GM18511 (cell line): ENCODE measurements around the gene ADPRHL1.

ENCODE experiments used
- ATAC-seq: cut with Tn5 transposase; IDR thresholded peaks from one replicate; pipeline ENCODE4 v1.9.1; 2021; ENCODE audit warnings: mild to moderate bottlenecking, moderate library complexity; ENCODE audit not compliant: unreplicated experiment

The ADPRHL1 gene

DNA sequence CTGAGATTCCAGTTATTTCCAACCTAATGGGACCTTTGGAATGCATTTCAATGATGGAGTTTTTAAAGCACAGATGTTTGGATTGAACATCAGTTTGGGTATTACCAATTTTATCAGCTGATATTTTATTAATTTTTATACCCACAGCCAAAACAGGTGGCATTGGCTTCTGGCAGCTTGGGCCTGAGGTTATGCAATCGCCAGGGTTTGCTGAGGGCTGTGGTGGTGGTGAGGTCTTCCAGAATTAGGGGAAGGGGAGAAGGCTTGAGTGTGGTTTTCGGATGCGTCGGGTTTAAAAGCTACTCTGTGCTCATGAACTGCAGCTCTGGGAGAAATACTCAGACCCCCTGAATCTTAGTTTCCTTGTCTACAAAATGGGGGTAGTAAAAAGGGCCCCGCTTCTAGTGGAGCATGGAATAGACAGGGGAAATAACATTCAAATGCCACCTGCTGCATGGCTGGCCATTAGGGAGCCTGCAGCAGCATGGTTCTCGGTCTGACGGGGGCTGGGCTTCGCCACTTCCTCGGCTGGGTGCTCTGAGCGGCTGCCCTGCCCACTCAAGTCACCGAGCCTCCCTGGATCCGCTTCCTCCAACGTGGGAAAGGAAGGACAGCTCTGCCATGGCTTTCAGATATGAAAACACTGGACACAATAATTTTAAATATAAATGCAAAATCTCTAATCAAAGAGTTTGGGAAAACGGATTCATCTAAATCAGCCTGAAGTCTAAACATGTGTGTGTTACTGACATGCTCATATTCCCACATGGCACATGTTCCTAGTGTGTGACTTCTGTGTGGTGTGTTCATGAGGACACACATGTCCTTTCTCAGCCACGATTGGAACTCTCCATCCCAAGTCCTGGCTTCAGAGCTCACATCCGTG is 35.2 kb downstream of the ADPRHL1 start:
- ATAC-seq = no peak

DNA sequence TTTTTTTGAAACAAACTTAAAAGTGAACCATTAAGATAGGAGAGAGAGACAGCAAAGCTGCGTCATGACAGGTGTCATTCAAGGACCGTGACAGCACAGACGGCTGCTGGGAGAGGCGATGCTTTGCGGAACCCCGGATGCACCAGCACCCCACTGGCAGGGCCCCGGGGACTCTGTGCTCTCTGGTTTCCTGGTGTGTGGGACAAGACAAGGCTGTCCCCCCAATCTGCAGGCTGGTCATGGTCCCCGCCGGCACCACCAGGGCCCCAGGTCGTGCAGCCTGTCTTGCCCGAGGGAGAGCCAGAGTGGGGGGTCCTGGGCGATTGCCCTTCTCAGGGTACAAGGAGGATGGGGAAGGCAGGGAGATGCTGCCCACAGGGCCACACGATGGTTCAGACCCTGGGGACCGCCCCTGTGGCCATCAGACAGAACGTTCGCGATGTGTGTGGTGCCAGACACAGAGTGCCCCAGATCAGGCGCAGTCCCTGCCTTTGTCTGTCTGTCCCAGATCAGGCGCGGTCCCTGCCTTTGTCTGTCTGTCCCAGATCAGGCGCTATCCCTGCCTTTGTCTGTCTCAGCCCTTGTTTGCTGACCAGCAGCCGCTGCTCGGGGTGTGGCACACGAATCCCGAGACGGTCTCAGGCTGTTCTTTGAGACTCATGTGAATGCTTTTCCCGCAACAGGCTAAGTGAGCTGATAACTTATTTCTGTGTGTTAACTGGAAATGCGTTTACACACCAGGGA is 36.1 kb downstream of the ADPRHL1 start:
- ATAC-seq = no peak

DNA sequence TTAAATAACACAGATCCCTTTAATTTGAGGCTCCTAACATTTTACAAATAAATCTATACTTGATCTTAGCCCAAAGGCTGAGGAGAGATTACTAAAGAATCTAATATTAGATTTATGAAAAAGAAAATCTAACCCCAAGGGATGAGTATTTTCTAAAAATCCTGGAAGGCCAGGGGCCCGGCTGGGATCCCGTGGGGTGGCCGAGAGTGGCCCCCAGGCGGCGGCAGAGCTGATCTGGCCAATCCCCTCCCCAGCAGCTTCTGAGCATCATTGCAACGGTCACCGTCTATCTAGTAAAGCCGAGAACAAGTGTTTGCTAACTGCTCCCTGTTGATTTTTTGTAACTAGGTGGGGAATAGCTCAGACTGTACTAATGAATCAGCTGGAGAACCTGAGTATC is 37.5 kb downstream of the ADPRHL1 start:
- ATAC-seq = no peak

DNA sequence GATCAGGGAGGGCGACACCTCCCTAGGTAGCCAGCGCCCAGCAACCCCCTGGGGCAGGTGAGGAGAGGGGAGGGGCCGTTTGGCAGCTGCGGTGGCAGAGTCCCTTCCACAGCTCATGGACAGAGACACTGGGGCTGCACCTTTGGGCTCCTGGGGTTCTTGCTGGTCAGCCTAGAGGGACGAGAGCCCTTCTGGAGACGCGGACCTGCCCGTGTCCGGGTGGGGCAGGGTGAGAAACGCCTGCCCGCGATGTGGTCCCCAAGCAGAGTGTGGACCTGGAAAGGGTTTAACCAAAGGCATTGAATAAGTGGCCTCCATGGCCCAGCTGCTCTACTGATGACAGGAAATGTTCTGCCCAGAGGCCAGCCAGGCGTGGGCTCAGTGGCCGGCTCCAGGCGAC is 38.3 kb downstream of the ADPRHL1 start:
- ATAC-seq = no peak

DNA sequence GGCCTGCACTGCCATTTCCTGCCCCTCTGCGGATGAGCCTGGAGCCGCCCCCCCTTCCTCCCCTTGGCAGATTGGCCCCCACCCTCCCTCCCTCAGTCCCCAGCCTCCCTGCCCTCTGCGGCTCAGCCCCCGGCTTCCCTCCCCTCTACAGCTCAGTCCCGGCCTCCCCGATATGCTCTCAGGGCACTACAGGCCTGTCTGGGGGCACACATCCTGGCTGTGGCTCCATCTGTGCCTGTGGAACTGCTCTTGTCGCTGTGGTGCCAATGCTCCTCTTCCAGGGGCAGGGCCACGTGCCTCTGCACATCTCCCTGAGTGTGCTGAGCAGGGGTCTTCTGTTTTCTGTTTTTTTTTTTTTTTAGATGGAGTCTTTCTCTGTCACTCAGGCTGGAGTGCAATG is 39.0 kb downstream of the ADPRHL1 start:
- no peak for ATAC-seq

DNA sequence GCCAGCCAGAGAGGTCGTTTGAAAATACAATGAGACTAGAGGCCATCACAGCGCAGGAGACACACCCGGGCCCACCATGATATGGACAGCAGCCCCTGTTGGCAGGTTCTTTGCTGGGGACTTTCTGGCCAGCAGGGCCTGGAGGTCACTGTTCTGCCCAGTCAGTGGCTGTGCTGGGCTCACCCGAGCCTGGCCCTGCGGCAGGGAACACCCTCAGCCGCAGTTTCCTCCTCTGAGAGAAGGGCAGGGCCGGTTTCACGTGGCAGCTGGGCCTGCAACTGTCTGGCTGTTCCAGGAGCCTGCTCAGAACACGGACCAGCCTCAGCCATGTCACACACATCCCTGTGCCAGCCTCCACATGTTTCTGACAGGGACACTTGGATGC is 39.4 kb downstream of the ADPRHL1 start:
- no peak for ATAC-seq

DNA sequence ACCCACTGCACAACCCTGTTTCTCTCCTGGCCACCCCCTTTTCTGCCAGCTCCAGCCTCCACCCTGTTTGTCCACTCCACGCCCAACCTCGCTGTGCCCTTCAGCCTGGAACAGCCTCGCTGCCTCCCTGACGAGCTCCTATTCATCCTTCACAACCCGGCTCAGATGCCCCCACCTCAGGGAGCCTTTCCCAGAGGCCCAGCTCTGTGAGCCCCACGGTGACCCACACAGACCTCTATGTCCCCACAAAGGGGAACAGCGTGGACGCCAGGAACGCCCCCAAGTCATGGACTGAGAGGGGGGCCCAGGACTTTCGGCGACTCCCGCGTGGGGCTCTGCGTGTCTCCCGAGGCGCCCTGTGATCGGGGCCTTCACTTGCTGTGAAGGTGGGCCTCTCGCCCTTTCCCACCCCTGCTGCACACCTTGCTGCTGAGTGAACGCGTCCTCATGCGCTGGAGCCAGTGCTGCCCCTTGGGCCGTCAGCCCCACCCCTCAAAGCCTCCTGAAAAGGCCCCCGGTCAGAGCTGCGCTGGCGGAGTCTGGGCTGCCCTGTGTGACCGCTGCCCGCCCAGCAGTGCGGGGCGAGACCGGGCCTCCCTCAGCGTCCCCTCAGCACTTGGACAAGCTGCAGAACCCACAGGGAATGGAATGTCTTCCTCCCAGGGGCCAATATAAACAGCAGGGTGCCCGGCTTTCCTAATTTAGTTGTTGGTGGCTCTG is 40.0 kb downstream of the ADPRHL1 start:
- ATAC-seq = no peak

DNA sequence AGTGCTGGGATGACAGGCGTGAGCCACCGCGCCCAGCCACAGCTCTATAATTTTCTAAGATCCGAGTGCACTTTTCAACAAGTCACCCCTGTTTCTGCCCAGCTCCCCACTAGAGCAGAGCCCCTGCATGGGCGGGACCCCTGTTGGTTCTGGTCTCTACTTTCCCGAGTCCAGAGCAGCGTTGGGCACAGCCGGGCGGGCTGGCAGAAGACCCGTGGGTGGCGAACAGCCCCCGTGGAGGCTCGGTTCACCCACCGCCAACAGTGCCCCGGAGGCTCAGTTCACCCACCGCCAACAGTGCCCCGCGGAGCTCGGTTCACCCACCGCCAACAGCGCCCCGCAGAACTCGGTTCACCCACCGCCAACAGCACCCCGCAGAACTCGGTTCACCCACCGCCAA is 40.8 kb downstream of the ADPRHL1 start:
- no peak for ATAC-seq

DNA sequence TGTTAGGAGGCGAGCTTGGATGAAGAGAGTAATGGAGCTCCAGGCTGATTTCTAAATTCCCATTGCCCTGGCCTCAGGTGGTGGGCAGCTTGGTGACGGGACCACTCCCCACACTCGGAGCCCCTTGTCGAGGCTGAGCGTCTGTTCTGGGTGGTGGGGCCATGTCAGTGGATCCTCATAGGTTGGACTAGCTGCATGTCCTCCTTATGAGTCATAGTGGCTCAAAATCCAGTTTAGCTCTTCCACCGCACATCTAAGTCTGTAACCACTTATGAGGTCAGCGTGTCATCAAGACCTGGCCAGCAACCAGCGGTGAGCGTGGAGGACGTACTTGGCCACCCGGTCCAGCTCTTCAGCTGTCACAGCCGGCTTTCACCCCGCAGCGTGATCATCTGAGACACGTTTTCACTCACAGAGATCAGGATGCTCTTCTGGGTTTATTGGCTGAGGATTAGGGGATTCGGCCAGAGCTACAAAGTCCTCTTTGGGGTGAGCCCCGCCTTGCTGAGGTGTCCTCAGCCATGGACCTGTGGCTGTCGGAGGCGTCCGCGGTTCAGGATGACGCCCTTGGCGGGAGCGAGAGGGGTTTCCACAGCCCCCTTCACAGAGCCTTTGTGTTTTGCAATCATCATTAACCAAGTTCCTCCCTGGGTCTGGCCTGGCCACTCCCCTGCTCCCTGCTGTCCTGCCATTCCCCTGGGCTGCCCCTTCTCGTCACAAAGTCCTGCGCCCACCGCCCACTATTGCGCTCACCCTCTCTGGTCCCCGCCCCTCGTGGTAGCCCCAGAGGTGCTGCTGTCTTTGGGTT is 41.9 kb downstream of the ADPRHL1 start:
- ATAC-seq = no peak

DNA sequence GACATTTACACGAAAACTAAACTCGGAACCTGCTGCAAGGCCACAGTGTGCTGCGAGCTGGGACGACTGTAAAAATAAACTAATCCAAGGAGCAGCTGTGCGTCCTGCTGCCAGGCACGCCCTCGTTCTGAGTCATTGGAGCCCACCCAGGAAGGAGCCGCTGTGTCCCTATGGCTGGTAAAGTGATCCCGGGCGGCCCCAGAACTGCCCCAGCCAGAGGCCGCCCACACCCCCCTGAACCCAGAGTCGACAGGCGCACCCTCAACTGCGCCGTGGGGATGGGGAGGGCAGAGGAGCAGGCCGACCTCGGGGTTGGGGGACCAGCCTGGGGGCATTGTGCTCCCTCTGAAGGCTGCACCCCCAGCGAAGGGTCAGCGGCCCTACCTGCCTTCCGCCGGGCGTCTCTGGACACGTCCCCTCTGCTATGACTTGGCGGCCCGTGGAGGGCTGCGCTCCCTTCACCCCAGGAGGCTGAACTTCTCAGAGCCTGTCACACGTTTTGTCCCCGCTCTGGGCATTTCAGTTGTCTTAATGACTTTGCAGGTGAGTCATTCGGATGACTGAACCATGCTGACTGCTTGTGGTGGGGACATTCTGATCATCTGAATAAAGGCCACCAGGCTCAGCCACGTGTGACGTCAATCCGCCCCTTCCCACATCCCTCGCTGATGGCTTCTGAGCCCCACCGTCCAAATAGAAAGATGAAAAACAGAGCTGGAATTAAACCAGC is 42.7 kb downstream of the ADPRHL1 start:
- no peak for ATAC-seq

DNA sequence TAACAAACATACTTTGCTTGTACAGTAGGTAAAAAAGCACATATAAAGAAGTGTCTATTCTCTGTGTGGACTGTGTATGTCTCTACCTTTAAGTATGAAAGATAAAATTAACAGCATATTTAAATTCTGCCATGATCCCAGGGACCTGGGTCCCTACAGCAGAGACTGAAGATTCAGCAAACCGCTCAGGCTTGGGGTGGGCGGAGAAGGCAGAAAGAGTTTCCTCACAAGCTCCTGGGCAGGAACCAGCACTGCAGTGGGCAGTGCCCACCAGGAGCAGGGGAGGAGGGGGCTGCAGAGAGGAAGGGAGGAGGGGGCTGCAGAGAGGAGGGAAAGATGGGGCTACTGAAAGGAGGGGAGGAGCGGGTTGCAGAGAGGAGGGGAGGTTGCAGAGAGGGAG is 44.7 kb downstream of the ADPRHL1 start:
- ATAC-seq = no peak

DNA sequence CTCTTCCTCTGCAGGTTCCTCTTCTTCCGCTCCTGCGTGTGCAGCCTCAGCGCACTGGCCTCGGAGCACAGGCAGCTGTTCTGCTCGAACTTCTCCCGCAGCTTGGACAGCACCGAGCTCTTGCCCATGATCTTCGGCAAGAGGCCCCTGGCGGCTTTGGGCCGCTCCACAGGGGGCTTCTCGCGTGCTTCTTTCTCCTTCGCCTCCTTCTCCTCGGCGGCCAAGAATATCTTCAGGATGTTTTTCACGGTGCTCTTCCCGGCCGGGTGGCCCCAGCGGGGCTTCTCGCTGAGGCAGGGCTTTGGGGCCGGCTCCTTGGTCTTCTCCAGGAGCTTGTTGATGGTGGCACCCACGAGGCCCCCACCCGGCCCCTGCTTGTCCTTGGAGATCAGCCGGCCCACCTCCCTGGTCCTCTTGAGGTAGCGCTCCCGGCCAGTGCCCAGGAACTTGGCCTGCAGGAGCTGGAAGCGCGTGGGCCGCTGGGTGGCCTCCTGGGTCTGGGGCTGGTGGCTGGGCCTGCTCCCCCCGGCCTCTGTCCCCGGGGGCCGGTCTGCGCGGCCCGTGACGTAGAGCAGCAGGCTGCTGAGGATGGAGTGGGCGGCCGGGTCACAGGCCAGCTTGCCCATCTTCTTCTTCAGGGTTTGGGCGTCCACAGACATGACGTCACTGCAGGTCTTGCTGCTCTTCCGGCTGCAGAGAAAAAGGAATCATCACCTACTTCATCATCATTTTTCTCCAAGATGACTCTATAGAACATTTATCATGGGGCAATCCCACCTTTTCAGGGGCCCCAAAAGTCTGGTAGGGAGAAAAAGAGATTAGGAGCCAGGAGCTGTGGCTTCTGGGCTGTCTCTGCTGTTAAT is 45.5 kb downstream of the ADPRHL1 start:
- ATAC-seq = no peak

DNA sequence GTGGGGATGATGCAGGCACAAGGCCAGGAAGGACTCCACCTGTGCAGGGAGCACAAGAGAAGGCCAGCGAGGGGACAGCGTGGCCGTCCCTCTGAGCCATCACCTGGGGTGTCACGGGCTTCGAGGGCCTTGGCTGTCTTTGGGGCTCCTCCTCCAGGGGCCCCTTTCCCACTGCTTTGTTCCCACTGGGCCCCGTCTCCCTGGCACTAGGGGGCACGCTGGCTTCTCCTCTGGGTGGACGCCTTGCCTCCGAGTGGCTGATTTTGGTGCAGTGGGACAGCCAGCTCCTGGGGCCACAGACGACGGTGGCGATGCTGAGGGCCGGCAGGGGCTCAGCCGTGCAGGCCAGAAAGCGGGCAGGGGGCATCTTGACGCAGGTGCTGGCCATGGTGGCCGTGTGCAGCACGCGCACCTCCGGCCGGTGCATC is 46.2 kb downstream of the ADPRHL1 start:
- no peak for ATAC-seq

DNA sequence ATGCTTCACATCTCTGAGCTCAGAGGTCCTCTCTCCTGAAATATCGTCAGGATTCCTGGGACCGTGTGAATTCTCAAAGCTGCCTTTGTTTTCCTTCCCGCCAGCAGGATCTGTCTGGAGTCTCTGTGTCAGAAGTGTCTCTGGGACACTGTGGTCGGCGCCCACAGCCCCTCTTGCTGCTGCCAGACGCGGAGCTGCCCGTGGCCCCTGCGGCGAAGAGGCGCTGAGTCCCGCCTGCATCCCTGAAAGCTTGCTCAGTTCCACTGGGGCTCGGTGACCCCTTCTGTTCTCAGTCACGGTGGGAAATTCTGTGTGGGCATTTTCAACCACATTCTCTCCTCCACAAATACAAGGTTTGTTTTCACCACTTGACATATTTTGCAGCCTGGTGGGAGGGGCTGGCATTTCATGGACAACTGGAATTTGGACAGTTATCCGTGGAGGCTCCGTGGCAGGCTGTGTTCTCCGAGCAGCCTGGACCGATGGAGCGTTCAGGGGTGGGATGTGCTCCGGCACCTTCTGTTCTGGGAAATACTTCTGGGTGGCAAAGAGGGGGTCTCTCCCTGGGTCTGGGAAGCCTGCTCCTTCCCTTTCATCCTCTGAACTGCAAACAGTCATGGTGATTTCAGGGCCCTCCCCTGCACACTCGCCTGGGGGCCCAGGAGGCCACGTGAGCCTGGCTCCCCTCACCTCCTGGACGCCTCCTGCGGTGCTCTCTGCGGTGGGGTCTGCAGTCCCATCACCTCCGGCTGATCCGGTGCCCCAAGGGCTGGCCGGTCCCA is 46.8 kb downstream of the ADPRHL1 start:
- no peak for ATAC-seq

DNA sequence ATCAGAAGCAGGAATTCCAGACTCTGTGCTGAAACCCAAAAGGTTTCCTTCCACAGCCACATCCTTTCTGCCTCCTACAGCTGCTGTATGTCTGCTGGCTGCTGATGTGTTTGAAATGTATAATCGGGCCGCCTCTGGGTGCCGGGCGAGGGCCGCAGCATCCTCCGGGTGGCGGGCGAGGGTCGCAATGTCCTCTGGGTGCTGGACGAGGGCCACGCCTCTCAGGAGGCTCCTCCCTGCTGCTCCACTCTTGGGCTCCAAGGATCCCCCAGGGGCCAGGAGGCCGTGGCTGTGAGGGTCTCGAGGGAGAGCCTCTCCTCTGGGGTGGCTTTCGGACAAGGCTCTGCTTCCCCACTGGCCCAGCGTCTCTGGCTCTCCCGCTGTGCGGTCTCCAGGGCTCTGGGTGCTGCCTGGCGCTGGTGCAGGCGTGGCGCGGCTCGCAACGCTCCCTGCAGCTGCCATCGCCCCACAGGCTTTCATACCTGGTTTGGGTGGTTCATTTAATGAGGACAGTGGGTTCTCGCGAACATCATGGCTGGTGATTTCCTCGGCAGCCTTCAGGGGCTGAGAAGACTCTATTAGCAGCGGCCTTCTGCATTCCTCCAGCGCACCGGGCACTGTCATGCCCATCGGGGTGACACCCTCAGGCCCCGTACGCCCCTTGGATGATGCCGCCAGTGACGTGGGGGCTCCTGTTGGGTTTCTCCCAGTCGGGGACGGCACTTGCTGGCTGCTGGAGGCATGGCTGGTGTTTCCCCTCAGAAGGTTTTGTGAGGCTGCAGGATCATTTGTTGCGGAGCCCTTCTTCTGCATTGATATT is 47.6 kb downstream of the ADPRHL1 start:
- no peak for ATAC-seq

DNA sequence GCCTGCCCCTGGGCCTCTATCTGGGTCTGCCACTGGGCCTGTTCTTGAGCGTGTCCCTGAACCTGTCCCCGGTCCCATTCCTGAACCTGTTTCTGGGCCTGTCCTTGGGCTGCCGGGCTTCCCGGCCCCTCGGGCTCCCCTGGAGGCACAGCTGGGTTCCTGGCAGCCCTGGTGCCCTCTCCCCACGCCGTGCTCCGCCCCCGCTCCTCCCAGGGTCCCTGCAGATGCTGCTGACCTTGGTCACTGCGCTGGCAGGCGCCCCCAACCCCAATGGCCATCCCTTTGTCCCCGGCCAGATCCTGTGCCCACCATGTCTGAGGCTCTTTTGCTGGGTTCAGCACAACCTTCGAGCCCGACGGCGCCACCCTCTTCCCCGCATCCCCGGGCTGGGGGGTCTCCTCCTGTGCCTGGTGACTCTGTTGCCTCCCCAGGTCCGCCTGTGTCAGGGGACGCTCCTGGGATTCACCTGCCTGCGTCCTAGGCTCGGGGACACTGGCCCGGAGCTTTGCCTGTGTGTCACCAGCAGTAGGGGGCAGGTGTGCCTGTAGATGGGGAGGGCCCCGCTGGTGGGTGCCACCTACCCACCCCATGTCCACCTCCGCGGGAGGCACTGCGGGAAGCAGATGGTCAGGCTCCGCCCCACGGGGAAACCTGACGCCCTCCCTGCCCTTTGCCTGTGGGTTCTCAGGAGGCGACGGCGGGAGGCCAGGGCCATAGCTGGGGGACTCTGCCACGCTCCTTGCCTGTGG is 48.4 kb downstream of the ADPRHL1 start:
- no peak for ATAC-seq

DNA sequence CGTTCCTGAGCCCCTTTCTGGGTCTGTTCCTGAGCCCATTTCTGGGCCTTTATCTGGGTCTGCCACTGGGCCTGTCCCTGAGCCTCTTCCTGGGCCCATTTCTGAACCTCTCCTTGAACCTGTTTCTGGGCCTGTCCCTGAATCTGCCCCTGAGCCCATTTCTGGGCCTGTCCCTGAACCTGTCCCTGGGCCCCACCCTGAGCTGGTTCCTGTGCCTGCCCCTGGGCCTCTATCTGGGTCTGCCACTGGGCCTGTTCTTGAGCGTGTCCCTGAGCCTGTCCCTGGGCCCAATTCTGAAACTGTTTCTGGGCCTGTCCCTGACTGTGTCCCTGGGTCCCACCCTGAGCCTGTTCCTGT is 48.9 kb downstream of the ADPRHL1 start:
- no peak for ATAC-seq
